ENCODE results near the gene PLXNA4. TPM values are rescaled to one million over a fixed set of nuclear protein-coding genes. Genes with fewer than 3 reads are reported as not detected.

PLXNA4 gene
- total and polyA plus RNA-seq, 2 experiments from 2014 or later, result 0.08 to 0.80 TPM

DNA sequence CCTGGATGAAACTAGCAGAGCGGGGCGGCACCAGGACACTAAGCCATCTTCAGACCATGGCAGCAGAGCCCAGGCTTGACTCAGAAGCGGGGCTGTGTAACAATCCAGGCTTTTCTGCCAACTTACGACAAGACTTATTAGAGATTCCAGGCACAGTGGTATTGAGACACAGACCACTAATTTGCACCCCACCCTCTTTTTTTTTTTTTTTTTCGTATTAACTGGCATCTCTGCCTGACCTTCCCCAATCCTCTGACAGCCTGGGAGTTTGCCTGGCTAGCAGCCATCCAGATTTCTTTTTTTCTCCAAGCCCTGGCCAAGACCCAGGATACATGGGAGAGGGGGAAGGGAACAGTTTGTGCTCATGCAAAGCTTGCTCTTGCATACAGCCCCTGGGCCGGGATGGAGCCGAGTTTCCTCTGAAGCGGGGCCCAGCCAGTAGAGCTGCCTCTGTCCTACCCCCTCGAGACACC, 182.4 kb downstream of the PLXNA4 start (continued):
- TF ChIP-seq ZNF462 (CRISPR knock-in tag; IDR thresholded peaks at IDR 0.05), result no peak
- TF ChIP-seq NANOG (IDR thresholded peaks at IDR 0.05; ENCODE audit: borderline replicate concordance), result no peak
- TF ChIP-seq EZH2 (IDR thresholded peaks at IDR 0.05; ENCODE audit: low read depth, unreplicated experiment), result no peak
- no peak for TF ChIP-seq ZNF114 (CRISPR knock-in tag; IDR thresholded peaks at IDR 0.05)
- TF ChIP-seq EZH2phosphoT487 (IDR thresholded peaks at IDR 0.05; ENCODE audit: unreplicated experiment), result no peak
- TF ChIP-seq CREB1 (CRISPR knock-in tag; IDR thresholded peaks at IDR 0.05; ENCODE audit: low read depth), result no peak

GRCh38 chr7:132392713-132393112, 183.6 kb downstream of the PLXNA4 start:
- no peak overlapping the region for H3K4me2 ChIP-seq
- peaks cover 1% of the 10 kb centered on the region for H3K27me3 Mint-ChIP-seq (ENCODE audit: insufficient read depth, low read depth, poor library complexity)
- no peak overlapping the region for H3K4me3 ChIP-seq
- no peak overlapping the region for H3K27ac ChIP-seq (ENCODE audit: low read depth)
- H3K27ac Mint-ChIP-seq, result no peak overlapping the region
- H3K9me2 ChIP-seq (ENCODE audit: insufficient read depth), result no peaks in the 10 kb centered on the region
- H4K20me1 ChIP-seq (replicated peaks; ENCODE audit: insufficient read depth), result no peaks in the 10 kb centered on the region
- H3K4me1 Mint-ChIP-seq, result peaks cover 6% of the 10 kb centered on the region
- H3F3A ChIP-seq (replicated peaks; ENCODE audit: low read depth), result no peaks in the 10 kb centered on the region
- H3K4me3 Mint-ChIP-seq, result no peak overlapping the region
- DNase-seq (ENCODE audit: low spot score), result no peak
- no peaks in the 10 kb centered on the region for H3K79me2 ChIP-seq (replicated peaks; ENCODE audit: insufficient read depth)
- no peak overlapping the region for H2AFZ ChIP-seq
- no peaks in the 10 kb centered on the region for H3K9me3 Mint-ChIP-seq
- no peaks in the 10 kb centered on the region for H3K36me3 ChIP-seq (ENCODE audit: insufficient read depth)
- no peaks in the 10 kb centered on the region; the same call in 1 of the 2 replicates for H3K4me1 ChIP-seq (ENCODE audit: insufficient read depth)
- TF ChIP-seq CTCF (conservative IDR thresholded peaks at IDR 0.05; ENCODE audit: low read depth in 2 of 2), result 0 out of 4 replicates have a peak, but pooled peaks of 1 of the 2 experiments have one; percentile 12
- TF ChIP-seq, protein P1, sequence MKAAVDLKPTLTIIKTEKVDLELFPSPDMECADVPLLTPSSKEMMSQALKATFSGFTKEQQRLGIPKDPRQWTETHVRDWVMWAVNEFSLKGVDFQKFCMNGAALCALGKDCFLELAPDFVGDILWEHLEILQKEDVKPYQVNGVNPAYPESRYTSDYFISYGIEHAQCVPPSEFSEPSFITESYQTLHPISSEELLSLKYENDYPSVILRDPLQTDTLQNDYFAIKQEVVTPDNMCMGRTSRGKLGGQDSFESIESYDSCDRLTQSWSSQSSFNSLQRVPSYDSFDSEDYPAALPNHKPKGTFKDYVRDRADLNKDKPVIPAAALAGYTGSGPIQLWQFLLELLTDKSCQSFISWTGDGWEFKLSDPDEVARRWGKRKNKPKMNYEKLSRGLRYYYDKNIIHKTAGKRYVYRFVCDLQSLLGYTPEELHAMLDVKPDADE (IDR thresholded peaks at IDR 0.05), result no peak
- no peak for ATAC-seq
- no peaks in the 10 kb centered on the region for H3K36me3 Mint-ChIP-seq (ENCODE audit: low read depth)
- no peaks in the 10 kb centered on the region for H3K27me3 ChIP-seq (ENCODE audit: insufficient read depth)

All from GM23338 (cell line).